Parathyroid adenoma (tissue), 2 donors: Measurements from ENCODE around the gene CCT8.
A peak's percentile ranks its signal among the peaks of the same experiment; 100 is the strongest.

Experiments used
- H2AFZ ChIP-seq: fragments of 300-600 bp; sonication (generic); one replicate; pipeline ENCODE4 v1.7.0; 2017; ENCODE audit warnings: antibody characterized with exemption, mild to moderate bottlenecking
- H3K27ac ChIP-seq: fragments of 300-600 bp; sonication (generic); one replicate; pipeline ENCODE4 v1.7.0; 2017
- H3K27me3 ChIP-seq: fragments of 300-600 bp; sonication (generic); one replicate; pipeline ENCODE4 v1.7.0; 2017; ENCODE audit warnings: low read length; ENCODE audit not compliant: control insufficient read depth, insufficient read depth
- H3K36me3 ChIP-seq: fragments of 300-600 bp; sonication (generic); one replicate; pipeline ENCODE4 v1.7.0; 2017; ENCODE audit warnings: low read length; ENCODE audit not compliant: control insufficient read depth, insufficient read depth
- H3K4me1 ChIP-seq: fragments of 300-600 bp; sonication (generic); one replicate; pipeline ENCODE4 v1.7.0; 2017; ENCODE audit warnings: control low read depth
- H3K4me2 ChIP-seq: fragments of 300-600 bp; sonication (generic); one replicate; pipeline ENCODE4 v1.7.0; 2017; ENCODE audit warnings: low read length
- H3K4me3 ChIP-seq: fragments of 300-600 bp; sonication (generic); one replicate; pipeline ENCODE4 v1.7.0; 2017; ENCODE audit warnings: low read depth, low read length
- H3K79me2 ChIP-seq: fragments of 300-600 bp; sonication (generic); one replicate; pipeline ENCODE4 v1.7.0; 2017; ENCODE audit warnings: control low read depth
- H3K9ac ChIP-seq: fragments of 300-600 bp; sonication (generic); one replicate; pipeline ENCODE4 v1.7.0; 2017; ENCODE audit warnings: mild to moderate bottlenecking
- H3K9me3 ChIP-seq: fragments of 300-600 bp; sonication (generic); one replicate; pipeline ENCODE4 v1.7.0; 2017; ENCODE audit warnings: low read length; ENCODE audit not compliant: control insufficient read depth
- CTCF ChIP-seq: fragments of 300-600 bp; sonication (generic); IDR thresholded peaks from one replicate; pipeline ENCODE4 v1.7.0; 2017; ENCODE audit warnings: antibody characterized with exemption, mild to moderate bottlenecking
- donor health status: primary hyperparathyroidism.

CCT8 gene

GRCh38 chr21:29074783-29075182 lies 1.3 kb upstream of the CCT8 start:
- TF ChIP-seq CTCF, result no peak
- Histone ChIP-seq H3K4me3 (no peak overlapping the region), H3K9me3 (no peaks in the 10 kb centered on the region), H3K27me3 (no peaks in the 10 kb centered on the region), H3K4me2 (no peak overlapping the region), H3K4me1 (peaks cover 6% of the 10 kb centered on the region), H3K36me3 (no peaks in the 10 kb centered on the region), H3K9ac (no peak overlapping the region), H2AFZ (no peak overlapping the region), H3K27ac (no peak overlapping the region), H3K79me2 (peaks cover 17% of the 10 kb centered on the region)

- H3K4me1 ChIP-seq, result peaks cover 4% of the 10 kb centered on the region
- no peaks in the 10 kb centered on the region for H3K27me3 ChIP-seq
- H3K9me3 ChIP-seq, result no peaks in the 10 kb centered on the region
- H3K79me2 ChIP-seq, result peaks cover 17% of the 10 kb centered on the region
- peak overlapping the region; percentile 89 for H3K4me2 ChIP-seq
- H3K9ac ChIP-seq, result peak overlapping the region; percentile 4
- TF ChIP-seq CTCF, result no peak
- H3K36me3 ChIP-seq, result no peaks in the 10 kb centered on the region
- peak overlapping the region; percentile 93 for H2AFZ ChIP-seq
- peak overlapping the region; percentile 89 for H3K27ac ChIP-seq
- peak overlapping the region; percentile 94 for H3K4me3 ChIP-seq
Measured at GRCh38 chr21:29074007-29074376, 544 bp upstream of the CCT8 start.

- peak overlapping the region; percentile 94 for H3K4me3 ChIP-seq
- no peak for TF ChIP-seq CTCF
- peak overlapping the region; percentile 75 for H3K4me2 ChIP-seq
- no peaks in the 10 kb centered on the region for H3K36me3 ChIP-seq
- peak overlapping the region; percentile 89 for H3K27ac ChIP-seq
- peaks cover 4% of the 10 kb centered on the region for H3K4me1 ChIP-seq
- H3K9ac ChIP-seq, result no peak overlapping the region
- no peaks in the 10 kb centered on the region for H3K9me3 ChIP-seq
- peaks cover 17% of the 10 kb centered on the region for H3K79me2 ChIP-seq
- H3K27me3 ChIP-seq, result no peaks in the 10 kb centered on the region
- peak overlapping the region; percentile 93 for H2AFZ ChIP-seq
Measured at GRCh38 chr21:29072873-29073221, 601 bp downstream of the CCT8 start.

- Histone ChIP-seq H3K9ac (no peak overlapping the region), H3K4me1 (no peaks in the 10 kb centered on the region), H3K27ac (no peak overlapping the region), H3K9me3 (no peaks in the 10 kb centered on the region), H3K4me3 (no peak overlapping the region), H3K4me2 (no peak overlapping the region), H3K36me3 (no peaks in the 10 kb centered on the region), H3K79me2 (no peaks in the 10 kb centered on the region), H3K27me3 (no peaks in the 10 kb centered on the region), H2AFZ (no peak overlapping the region)
- no peak for TF ChIP-seq CTCF
Measured at GRCh38 chr21:29064850-29065481, 8.5 kb downstream of the CCT8 start.

GRCh38 chr21:29056538-29057050 lies 16.9 kb downstream of the CCT8 start:
- no peaks in the 10 kb centered on the region for H3K9me3 ChIP-seq
- no peak overlapping the region for H3K9ac ChIP-seq
- TF ChIP-seq CTCF, result no peak
- no peak overlapping the region for H3K4me3 ChIP-seq
- no peak overlapping the region for H3K27ac ChIP-seq
- H3K27me3 ChIP-seq, result no peaks in the 10 kb centered on the region
- no peaks in the 10 kb centered on the region for H3K4me1 ChIP-seq
- no peaks in the 10 kb centered on the region for H3K36me3 ChIP-seq
- H2AFZ ChIP-seq, result no peak overlapping the region
- H3K4me2 ChIP-seq, result no peak overlapping the region
- no peaks in the 10 kb centered on the region for H3K79me2 ChIP-seq
